Vagina (tissue), 2 donors: Measurements from ENCODE around the gene SMOC2. TPM values are rescaled to one million over a fixed set of nuclear protein-coding genes. Genes with fewer than 3 reads are reported as not detected.

Experiments
- DNase-seq, 2 donors: peaks; one replicate each; pipeline ENCODE4 v3.0.0-alpha.2; 2017; ENCODE audit errors: extremely low spot score in 2 of 2
- H3K27ac ChIP-seq: fragments of 200-600 bp; sonication (generic); one replicate; pipeline ENCODE4 v1.5.1; 2019
- H3K27me3 ChIP-seq: fragments of 200-600 bp; sonication (generic); one replicate; pipeline ENCODE4 v1.5.1; 2019
- H3K36me3 ChIP-seq, 2 donors: fragments of 200-600 bp; sonication (generic); one replicate each; pipeline ENCODE4 v1.5.1; 2017 to 2019
- H3K4me1 ChIP-seq: fragments of 200-600 bp; sonication (generic); one replicate; pipeline ENCODE4 v1.5.1; 2019
- H3K4me3 ChIP-seq, 2 donors: fragments of 200-600 bp; sonication (generic); 1 replicate in 1 of 2; 2 replicates in 1 of 2; pipeline ENCODE4 v1.5.1; 2016 to 2019
- H3K9me3 ChIP-seq: fragments of 200-600 bp; sonication (generic); one replicate; pipeline ENCODE4 v1.5.1; 2019
- CTCF ChIP-seq, 3 experiments: fragments of 450-650 bp in 2 of 3; fragments of 200-600 bp in 1 of 3; sonication (generic) in 1 of 3; IDR thresholded peaks; one replicate each; pipeline ENCODE4 v1.5.1; 2017 to 2019; ENCODE audit warnings: antibody characterized with exemption in 3 of 3, mild to moderate bottlenecking in 2 of 3, moderate library complexity in 2 of 3
- POLR2A ChIP-seq, 2 donors: fragments of 450-650 bp; IDR thresholded peaks; one replicate each; pipeline ENCODE4 v1.6.1; 2017; ENCODE audit warnings: antibody characterized with exemption in 2 of 2, mild to moderate bottlenecking in 2 of 2, moderate library complexity in 2 of 2
- POLR2AphosphoS5 ChIP-seq, 2 donors: sonication (generic); formaldehyde crosslinking; IDR thresholded peaks; one replicate each; pipeline ENCODE4 v1.9.0; 2017; ENCODE audit warnings: antibody characterized with exemption in 2 of 2, mild to moderate bottlenecking in 2 of 2, low read depth in 1 of 2; ENCODE audit not compliant: insufficient read depth in 1 of 2
- intact Hi-C: fragments of 100-400 bp; cut with DNase I; formaldehyde crosslinking; loops from one replicate; pipeline ENCODE4 v1.15.1; 2023
- total RNA-seq: library from RNA; depleted of rRNA; stranded (reverse); fragments of >200 nt; gene quantifications from one replicate; pipeline ENCODE4 v1.2.3, GENCODE V29; 2016

SMOC2 gene
- total RNA-seq, 1 donor from 2014 or later, result 22.1 TPM

- H3K27ac ChIP-seq, result no peak overlapping the region
Observed at GRCh38 chr6:168655462-168656152, 214.6 kb downstream of the SMOC2 start.

GRCh38 chr6:168658059-168658458, 217.1 kb downstream of the SMOC2 start:
- Histone ChIP-seq H3K27ac (no peak overlapping the region), H3K27me3 (no peaks in the 10 kb centered on the region), H3K9me3 (no peaks in the 10 kb centered on the region), H3K4me3 (no peak overlapping the region), H3K36me3 (no peaks in the 10 kb centered on the region), H3K4me1 (no peaks in the 10 kb centered on the region)
- intact Hi-C loops, result no loop called here
- DNase-seq, result no peak
- no peak for TF ChIP-seq POLR2AphosphoS5 (IDR thresholded peaks at IDR 0.05; ENCODE audit: insufficient read depth in 1 of 2, low read depth in 1 of 2)
- no peak for TF ChIP-seq POLR2A (IDR thresholded peaks at IDR 0.05)
- TF ChIP-seq CTCF (IDR thresholded peaks at IDR 0.05), result no peak

More at GRCh38 chr6:168655462-168656152, 214.6 kb downstream of the SMOC2 start:
- TF ChIP-seq POLR2AphosphoS5 (IDR thresholded peaks at IDR 0.05; ENCODE audit: insufficient read depth in 1 of 2, low read depth in 1 of 2) (no peak), POLR2A (IDR thresholded peaks at IDR 0.05) (no peak), CTCF (IDR thresholded peaks at IDR 0.05) (no peak)
- Histone ChIP-seq H3K36me3 (no peaks in the 10 kb centered on the region), H3K4me3 (no peak overlapping the region), H3K4me1 (no peaks in the 10 kb centered on the region), H3K27me3 (no peaks in the 10 kb centered on the region), H3K9me3 (no peaks in the 10 kb centered on the region)
- intact Hi-C loops, result no loop called here
- DNase-seq, result no peak

GRCh38 chr6:168660400-168660945, 219.5 kb downstream of the SMOC2 start:
- intact Hi-C loops, result no loop called here

GRCh38 chr6:168662301-168662936, 221.4 kb downstream of the SMOC2 start:
- intact Hi-C loops, result no loop called here
- H3K36me3 ChIP-seq, result no peaks in the 10 kb centered on the region
- no peaks in the 10 kb centered on the region for H3K27me3 ChIP-seq
- H3K27ac ChIP-seq, result no peak overlapping the region
- TF ChIP-seq POLR2A (IDR thresholded peaks at IDR 0.05), result no peak
- TF ChIP-seq CTCF (IDR thresholded peaks at IDR 0.05), result no peak
- TF ChIP-seq POLR2AphosphoS5 (IDR thresholded peaks at IDR 0.05; ENCODE audit: insufficient read depth in 1 of 2, low read depth in 1 of 2), result no peak
- DNase-seq, result no peak
- no peak overlapping the region for H3K4me3 ChIP-seq
- H3K4me1 ChIP-seq, result peaks cover 3% of the 10 kb centered on the region
- no peaks in the 10 kb centered on the region for H3K9me3 ChIP-seq

More at GRCh38 chr6:168660400-168660945, 219.5 kb downstream of the SMOC2 start:
- Histone ChIP-seq H3K9me3 (no peaks in the 10 kb centered on the region), H3K4me3 (no peak overlapping the region), H3K4me1 (no peaks in the 10 kb centered on the region), H3K27me3 (no peaks in the 10 kb centered on the region), H3K27ac (no peak overlapping the region), H3K36me3 (no peaks in the 10 kb centered on the region)
- TF ChIP-seq CTCF (IDR thresholded peaks at IDR 0.05) (no peak), POLR2A (IDR thresholded peaks at IDR 0.05) (no peak), POLR2AphosphoS5 (IDR thresholded peaks at IDR 0.05; ENCODE audit: insufficient read depth in 1 of 2, low read depth in 1 of 2) (no peak)
- no peak for DNase-seq

- no peaks in the 10 kb centered on the region for H3K27me3 ChIP-seq
- intact Hi-C loops, result no loop called here
- H3K4me3 ChIP-seq, result no peak overlapping the region
- TF ChIP-seq POLR2AphosphoS5 (IDR thresholded peaks at IDR 0.05; ENCODE audit: insufficient read depth in 1 of 2, low read depth in 1 of 2) (no peak), CTCF (IDR thresholded peaks at IDR 0.05) (no peak), POLR2A (IDR thresholded peaks at IDR 0.05) (no peak)
- H3K4me1 ChIP-seq, result peaks cover 5% of the 10 kb centered on the region
- H3K9me3 ChIP-seq, result no peaks in the 10 kb centered on the region
- H3K36me3 ChIP-seq, result no peaks in the 10 kb centered on the region
- no peak overlapping the region for H3K27ac ChIP-seq
- no peak for DNase-seq
Observed at GRCh38 chr6:168663041-168663440, 222.1 kb downstream of the SMOC2 start.
